ENCODE results near the gene GPX4. TPM values are rescaled to one million over a fixed set of nuclear protein-coding genes. Genes with fewer than 3 reads are reported as not detected.

GPX4 gene
- total RNA-seq, 1 donor from 2014 or later = 213 TPM

DNA sequence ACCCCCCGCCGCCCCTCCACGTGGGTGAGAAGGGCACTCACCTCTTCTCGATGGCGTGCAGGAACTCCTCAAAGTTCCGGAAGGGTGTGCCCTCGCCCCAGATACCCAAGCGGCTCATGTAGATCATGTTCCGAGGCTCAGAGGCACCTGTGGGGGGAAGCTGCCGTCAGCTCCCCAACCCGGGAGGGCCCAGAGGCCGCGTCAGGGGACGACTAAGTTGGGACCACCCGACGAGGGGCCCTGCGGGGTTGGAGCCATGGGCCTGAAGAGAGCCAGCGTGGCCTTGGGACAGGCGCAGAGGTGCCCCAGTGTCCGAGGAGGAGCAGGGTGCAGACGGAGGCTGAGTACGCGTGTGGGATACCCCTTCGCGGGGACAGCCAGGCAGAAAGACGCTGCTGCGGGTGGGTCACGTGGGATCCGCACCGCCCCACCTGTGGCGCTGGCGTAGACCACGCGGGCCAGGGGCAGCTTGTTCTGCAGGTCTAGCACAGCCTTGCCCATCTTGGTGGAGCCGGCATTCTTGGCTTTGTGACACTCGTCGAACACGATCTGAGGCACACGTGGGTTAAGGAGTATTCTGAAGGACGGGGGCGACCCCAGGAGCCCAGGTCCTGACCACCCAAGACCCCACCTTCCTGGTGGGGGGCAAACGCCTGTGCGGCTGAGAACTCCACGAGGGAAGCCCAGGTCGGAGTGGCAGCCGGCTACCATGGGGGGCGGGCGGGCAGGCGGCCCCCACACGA, 15.9 kb downstream of the GPX4 start:
- no peak for DNase-seq
- TF ChIP-seq, protein P1, sequence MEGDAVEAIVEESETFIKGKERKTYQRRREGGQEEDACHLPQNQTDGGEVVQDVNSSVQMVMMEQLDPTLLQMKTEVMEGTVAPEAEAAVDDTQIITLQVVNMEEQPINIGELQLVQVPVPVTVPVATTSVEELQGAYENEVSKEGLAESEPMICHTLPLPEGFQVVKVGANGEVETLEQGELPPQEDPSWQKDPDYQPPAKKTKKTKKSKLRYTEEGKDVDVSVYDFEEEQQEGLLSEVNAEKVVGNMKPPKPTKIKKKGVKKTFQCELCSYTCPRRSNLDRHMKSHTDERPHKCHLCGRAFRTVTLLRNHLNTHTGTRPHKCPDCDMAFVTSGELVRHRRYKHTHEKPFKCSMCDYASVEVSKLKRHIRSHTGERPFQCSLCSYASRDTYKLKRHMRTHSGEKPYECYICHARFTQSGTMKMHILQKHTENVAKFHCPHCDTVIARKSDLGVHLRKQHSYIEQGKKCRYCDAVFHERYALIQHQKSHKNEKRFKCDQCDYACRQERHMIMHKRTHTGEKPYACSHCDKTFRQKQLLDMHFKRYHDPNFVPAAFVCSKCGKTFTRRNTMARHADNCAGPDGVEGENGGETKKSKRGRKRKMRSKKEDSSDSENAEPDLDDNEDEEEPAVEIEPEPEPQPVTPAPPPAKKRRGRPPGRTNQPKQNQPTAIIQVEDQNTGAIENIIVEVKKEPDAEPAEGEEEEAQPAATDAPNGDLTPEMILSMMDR (IDR thresholded peaks at IDR 0.05) = no peak
- peaks cover 63% of the 10 kb centered on the region for H3K36me3 Mint-ChIP-seq (ENCODE audit: low read depth)
- intact Hi-C loops (cut with micrococcal nuclease) = no loop called here
- H3K27ac Mint-ChIP-seq = no peak overlapping the region
- no peak overlapping the region for H3K4me3 Mint-ChIP-seq
- no peaks in the 10 kb centered on the region for H3K4me1 Mint-ChIP-seq
- no peak for ATAC-seq (ENCODE audit: low read depth)
- ChIA-PET CTCF (no interaction called here), POLR2A (no interaction called here)
- H3K9me3 Mint-ChIP-seq = no peaks in the 10 kb centered on the region
- H3K27me3 Mint-ChIP-seq = no peaks in the 10 kb centered on the region

DNA sequence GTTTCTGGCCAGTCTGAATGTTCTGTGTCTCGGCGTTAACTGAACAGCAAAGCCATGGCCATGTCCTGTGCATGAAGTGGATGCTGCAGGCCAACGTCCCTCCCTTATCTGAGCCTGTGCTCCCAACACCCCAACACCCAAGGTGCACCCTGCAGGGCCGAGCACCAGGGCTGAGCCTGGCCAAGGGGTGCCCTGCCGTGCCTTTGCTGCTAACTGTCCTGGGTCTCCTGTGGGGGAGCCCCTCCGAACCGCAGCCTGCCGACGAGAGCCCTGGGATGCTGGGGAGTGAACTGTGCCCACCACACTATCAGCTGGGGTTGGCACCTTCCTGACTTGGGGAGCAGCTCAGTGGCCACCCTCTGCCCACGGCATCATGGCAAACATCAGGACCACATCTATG, 17.6 kb downstream of the GPX4 start:
- intact Hi-C loops (cut with micrococcal nuclease) = no loop called here
- Mint-ChIP-seq H3K27ac (peak overlapping the region; percentile 12), H3K9me3 (no peaks in the 10 kb centered on the region), H3K27me3 (no peaks in the 10 kb centered on the region), H3K4me1 (peaks cover 4% of the 10 kb centered on the region), H3K36me3 (ENCODE audit: low read depth) (peaks cover 66% of the 10 kb centered on the region), H3K4me3 (no peak overlapping the region)
- no peak for ATAC-seq (ENCODE audit: low read depth)
- TF ChIP-seq, protein P1 (IDR thresholded peaks at IDR 0.05) = no peak
- no peak for DNase-seq
- ChIA-PET POLR2A (interaction anchor here (2.5 kb wide), 1 partner anchor 9 kb away, joined by 9 read pairs; no protein-coding TSS in a partner anchor), CTCF (no interaction called here)

- peaks cover 68% of the 10 kb centered on the region for H3K36me3 Mint-ChIP-seq (ENCODE audit: low read depth)
- no peak for DNase-seq
- no peak overlapping the region for H3K4me3 Mint-ChIP-seq
- ATAC-seq (ENCODE audit: low read depth) = no peak
- H3K4me1 Mint-ChIP-seq = peaks cover 4% of the 10 kb centered on the region
- TF ChIP-seq, protein P1 (IDR thresholded peaks at IDR 0.05) = no peak
- no peaks in the 10 kb centered on the region for H3K27me3 Mint-ChIP-seq
- CTCF ChIA-PET = interaction anchor here (2.0 kb wide), 1 partner anchor 9 kb away, joined by 8 read pairs; no protein-coding TSS in a partner anchor
- no peaks in the 10 kb centered on the region for H3K9me3 Mint-ChIP-seq
- POLR2A ChIA-PET = interaction anchor here (0.6 to 2.5 kb wide), 3 partner anchors 8 to 41 kb away, joined by 3 to 9 read pairs (median 7); no protein-coding TSS in a partner anchor
- H3K27ac Mint-ChIP-seq = peak overlapping the region; percentile 12
- intact Hi-C loops (cut with micrococcal nuclease) = no loop called here
Observed at GRCh38 chr19:1122021-1122971, 18.5 kb downstream of the GPX4 start.

- ATAC-seq (ENCODE audit: low read depth) (peak; percentile 81), DNase-seq (no peak)
- intact Hi-C loops (cut with micrococcal nuclease) = no loop called here
- Mint-ChIP-seq H3K4me1 (peaks cover 5% of the 10 kb centered on the region), H3K36me3 (ENCODE audit: low read depth) (peaks cover 68% of the 10 kb centered on the region), H3K27me3 (no peaks in the 10 kb centered on the region), H3K27ac (no peak overlapping the region), H3K9me3 (no peaks in the 10 kb centered on the region), H3K4me3 (no peak overlapping the region)
- POLR2A ChIA-PET = interaction anchor here (1.0 to 2.5 kb wide), 3 partner anchors 8 to 41 kb away, joined by 3 to 9 read pairs (median 3); no protein-coding TSS in a partner anchor
- TF ChIP-seq, protein P1 (IDR thresholded peaks at IDR 0.05) = no peak
- CTCF ChIA-PET = interaction anchor here (2.0 kb wide), 1 partner anchor 9 kb away, joined by 8 read pairs; no protein-coding TSS in a partner anchor
Observed at GRCh38 chr19:1122972-1123363, 19.2 kb downstream of the GPX4 start.
